ENCODE measurements around the gene FAM9C.

FAM9C gene

GRCh38 chrX:13007519-13008188 is 36.8 kb downstream of the FAM9C start:
- DNase-seq (ENCODE audit: low read depth in 2 of 2): no peak

- no peak for DNase-seq (ENCODE audit: low read depth in 2 of 2)
Observed at GRCh38 chrX:13005661-13006473, 38.6 kb downstream of the FAM9C start.

GRCh38 chrX:13001961-13002671 is 42.3 kb downstream of the FAM9C start:
- DNase-seq (ENCODE audit: low read depth in 2 of 2): no peak

GRCh38 chrX:13001097-13001496 is 43.3 kb downstream of the FAM9C start:
- DNase-seq (ENCODE audit: low read depth in 2 of 2): no peak

- DNase-seq (ENCODE audit: low read depth in 2 of 2): no peak
Observed at GRCh38 chrX:13000301-13000811, 44.1 kb downstream of the FAM9C start.

GRCh38 chrX:12999422-12999821 is 45.0 kb downstream of the FAM9C start:
- no peak for DNase-seq (ENCODE audit: low read depth in 2 of 2)

GRCh38 chrX:12997906-12998687 is 46.3 kb downstream of the FAM9C start:
- no peak for DNase-seq (ENCODE audit: low read depth in 2 of 2)

- no peak for DNase-seq (ENCODE audit: low read depth in 2 of 2)
Observed at GRCh38 chrX:12996934-12997435, 47.4 kb downstream of the FAM9C start.

- no peak for DNase-seq (ENCODE audit: low read depth in 2 of 2)
Observed at GRCh38 chrX:12994321-12994720, 50.1 kb downstream of the FAM9C start.

- DNase-seq (ENCODE audit: low read depth in 2 of 2): no peak
Observed at GRCh38 chrX:12993826-12994225, 50.6 kb downstream of the FAM9C start.

GRCh38 chrX:12992544-12993118 is 51.8 kb downstream of the FAM9C start:
- DNase-seq (ENCODE audit: low read depth in 2 of 2): no peak

- DNase-seq (ENCODE audit: low read depth in 2 of 2): no peak
Observed at GRCh38 chrX:12991575-12991974, 52.8 kb downstream of the FAM9C start.

GRCh38 chrX:12989461-12989860 is 55.0 kb downstream of the FAM9C start:
- no peak for DNase-seq (ENCODE audit: low read depth in 2 of 2)

GRCh38 chrX:12988797-12989196 is 55.6 kb downstream of the FAM9C start:
- no peak for DNase-seq (ENCODE audit: low read depth in 2 of 2)

GRCh38 chrX:12987900-12988594 is 56.4 kb downstream of the FAM9C start:
- DNase-seq (ENCODE audit: low read depth in 2 of 2): no peak

- DNase-seq (ENCODE audit: low read depth in 2 of 2): no peak
Observed at GRCh38 chrX:12987340-12987739, 57.1 kb downstream of the FAM9C start.

GRCh38 chrX:12986886-12987285 is 57.5 kb downstream of the FAM9C start:
- DNase-seq (ENCODE audit: low read depth in 2 of 2): no peak

- no peak for DNase-seq (ENCODE audit: low read depth in 2 of 2)
Observed at GRCh38 chrX:12986164-12986779, 58.1 kb downstream of the FAM9C start.

Data from stimulated activated CD4-positive, alpha-beta T cell treated with anti-CD3 and anti-CD28 coated beads, Interleukin-1b, Interleukin-23, amount 100 ng/mL, for 1 hour (primary cell).